ENCODE data around the gene TCTN2.

GRCh38 chr12:123723011-123723410 lies 52.1 kb downstream of the TCTN2 start:
- no peak for TF ChIP-seq CTCF (IDR thresholded peaks at IDR 0.05; ENCODE audit: insufficient read depth, low read length)
- TF ChIP-seq GABPA (IDR thresholded peaks at IDR 0.05; ENCODE audit: low read depth), result no peak
- TF ChIP-seq POLR2AphosphoS5 (IDR thresholded peaks at IDR 0.05; ENCODE audit: low read depth), result no peak

Data from HL-60 (cell line).